HG03064 (cell line): ENCODE data around the gene STARD5.
A peak's percentile ranks its signal among the peaks of the same experiment; 100 is the strongest.

ENCODE experiments used
- ATAC-seq: cut with Tn5 transposase; IDR thresholded peaks from one replicate; pipeline ENCODE4 v1.9.1; 2021; ENCODE audit warnings: low read depth; ENCODE audit not compliant: unreplicated experiment

STARD5 gene

GRCh38 chr15:81314378-81314777 lies 9.6 kb downstream of the STARD5 start:
- ATAC-seq, result no peak

- no peak for ATAC-seq
Observed at GRCh38 chr15:81313686-81314085, 10.3 kb downstream of the STARD5 start.

DNA sequence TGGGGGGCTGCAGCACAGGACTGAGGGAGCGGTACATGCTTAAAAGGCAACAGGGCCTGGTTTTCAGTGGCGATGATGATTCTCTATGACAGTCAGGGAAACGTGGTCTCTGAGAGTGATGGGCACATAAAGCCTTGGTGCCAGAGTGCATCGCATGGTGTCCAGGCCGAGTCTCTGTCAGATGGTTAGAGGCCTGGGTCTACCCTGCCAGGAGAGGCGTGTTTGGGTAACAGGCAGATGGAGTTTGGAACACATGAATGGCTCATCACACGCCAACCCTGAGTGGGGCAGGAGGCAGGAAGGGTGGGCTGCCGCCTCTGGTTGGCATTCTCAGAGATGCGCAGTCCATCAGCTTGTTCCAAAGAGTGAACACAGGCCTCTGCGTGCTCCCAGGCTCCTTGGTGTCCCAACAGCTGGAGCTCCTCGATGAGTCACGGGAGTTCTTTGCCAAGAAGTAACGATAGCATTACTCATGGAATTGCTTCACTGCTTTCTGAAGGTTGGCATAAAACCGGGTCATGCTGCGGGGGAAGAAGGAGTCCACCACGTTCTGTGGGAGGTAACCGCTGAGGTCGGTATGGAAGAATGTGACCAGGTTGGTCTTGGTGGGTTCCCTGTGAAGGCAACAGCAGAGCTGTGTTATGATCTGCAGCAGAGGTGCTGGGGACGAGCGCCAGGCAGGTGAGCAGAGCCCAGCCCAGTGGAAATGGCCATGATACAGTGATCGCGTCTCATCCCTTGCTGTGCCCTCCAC lies 11.0 kb downstream of the STARD5 start:
- ATAC-seq, result no peak

- peak; percentile 46 for ATAC-seq
Observed at GRCh38 chr15:81311752-81312464, 12.0 kb downstream of the STARD5 start.

DNA sequence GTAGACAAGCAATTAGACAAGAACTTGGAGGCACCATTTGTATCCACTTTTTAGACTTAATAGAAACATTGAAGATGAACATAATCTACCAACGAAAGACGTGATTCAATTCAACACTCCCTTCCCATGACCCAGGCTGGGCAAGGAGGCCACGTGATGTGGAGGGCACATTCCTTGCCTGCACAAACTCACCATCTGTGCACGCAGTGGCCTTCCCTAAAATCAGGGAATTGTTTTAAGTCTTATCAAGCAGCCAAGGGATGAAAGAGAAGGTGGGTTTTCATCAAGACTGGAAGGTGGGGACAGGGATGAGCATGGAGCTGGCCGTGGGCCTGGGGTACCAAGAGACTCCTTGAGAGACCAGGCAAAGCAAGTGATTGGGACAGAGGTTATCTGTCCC lies 13.5 kb downstream of the STARD5 start:
- ATAC-seq, result no peak

DNA sequence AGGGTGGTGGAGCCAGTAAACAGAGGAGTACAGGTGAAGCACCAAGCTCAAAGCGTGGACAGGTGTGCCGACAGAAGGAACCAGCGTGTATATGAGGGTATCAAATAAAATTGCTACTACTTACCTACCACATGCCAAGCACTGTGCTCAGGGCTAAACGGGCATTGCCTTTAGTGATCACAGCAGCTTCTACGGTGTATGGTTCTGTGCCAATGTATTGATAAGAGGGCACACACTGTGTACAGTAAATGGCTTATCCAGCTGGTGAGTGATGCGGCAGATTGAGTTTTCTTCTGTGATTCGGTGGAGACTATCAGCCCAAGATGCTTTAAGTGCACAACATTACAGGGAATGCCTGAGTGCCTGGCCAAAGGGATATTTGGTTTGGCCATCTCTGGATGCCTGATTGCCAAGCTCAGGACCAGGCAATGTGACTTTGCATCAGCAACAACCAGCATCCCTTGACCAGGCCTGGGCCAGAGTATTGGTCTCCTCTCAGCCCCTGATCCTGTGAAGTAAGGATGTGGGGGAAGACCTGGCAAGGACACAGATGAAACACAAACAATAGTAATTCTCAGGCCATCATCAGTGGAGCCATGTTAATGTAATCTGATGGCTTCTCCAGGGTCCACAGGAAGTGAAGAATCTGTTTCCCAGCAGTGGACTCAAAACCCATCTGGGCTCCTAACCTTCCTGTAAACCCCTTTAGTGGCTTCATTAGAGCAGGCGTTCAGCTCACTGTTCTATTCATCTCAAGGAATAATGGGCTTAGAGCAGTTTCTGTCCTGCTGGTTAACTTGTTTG lies 14.1 kb downstream of the STARD5 start:
- no peak for ATAC-seq

DNA sequence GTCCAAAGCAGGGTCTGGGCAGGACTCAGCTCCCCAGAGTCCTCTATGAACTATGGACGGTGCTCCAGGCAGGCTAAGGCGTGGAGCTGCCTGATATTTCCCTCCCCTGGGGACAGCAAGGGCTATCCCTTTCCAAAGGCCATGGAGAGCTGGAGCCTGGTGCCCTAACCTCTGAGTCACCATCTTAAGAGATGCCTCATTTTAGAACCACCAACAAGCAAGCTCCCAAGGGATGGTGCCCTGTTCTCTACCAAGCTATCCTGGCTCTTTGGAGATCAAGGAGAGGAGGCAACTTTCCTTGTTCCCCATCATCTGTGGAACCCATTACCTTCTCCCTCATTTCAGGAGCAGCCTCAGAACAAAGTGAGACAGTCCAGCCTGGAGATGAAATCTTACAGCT lies 15.7 kb downstream of the STARD5 start:
- ATAC-seq, result no peak

DNA sequence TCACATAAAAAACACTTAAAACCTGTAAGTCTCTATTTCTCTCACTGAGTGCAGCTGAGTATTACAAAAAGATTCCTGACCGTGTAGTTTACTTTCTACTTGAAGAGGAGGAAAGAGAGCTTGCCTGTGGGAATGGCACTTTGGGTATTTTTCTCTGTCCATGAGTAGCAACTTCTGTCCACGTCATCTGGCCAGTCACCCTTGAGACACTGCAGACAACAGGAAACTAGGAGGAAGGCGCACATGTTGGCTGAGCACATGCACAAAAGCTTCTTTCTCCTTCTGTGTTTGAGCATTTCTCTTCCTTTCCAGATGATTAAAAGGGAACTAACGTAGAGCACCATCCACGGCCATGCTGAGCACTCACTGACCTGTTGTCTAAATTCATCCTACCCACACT lies 19.7 kb downstream of the STARD5 start:
- ATAC-seq, result no peak

DNA sequence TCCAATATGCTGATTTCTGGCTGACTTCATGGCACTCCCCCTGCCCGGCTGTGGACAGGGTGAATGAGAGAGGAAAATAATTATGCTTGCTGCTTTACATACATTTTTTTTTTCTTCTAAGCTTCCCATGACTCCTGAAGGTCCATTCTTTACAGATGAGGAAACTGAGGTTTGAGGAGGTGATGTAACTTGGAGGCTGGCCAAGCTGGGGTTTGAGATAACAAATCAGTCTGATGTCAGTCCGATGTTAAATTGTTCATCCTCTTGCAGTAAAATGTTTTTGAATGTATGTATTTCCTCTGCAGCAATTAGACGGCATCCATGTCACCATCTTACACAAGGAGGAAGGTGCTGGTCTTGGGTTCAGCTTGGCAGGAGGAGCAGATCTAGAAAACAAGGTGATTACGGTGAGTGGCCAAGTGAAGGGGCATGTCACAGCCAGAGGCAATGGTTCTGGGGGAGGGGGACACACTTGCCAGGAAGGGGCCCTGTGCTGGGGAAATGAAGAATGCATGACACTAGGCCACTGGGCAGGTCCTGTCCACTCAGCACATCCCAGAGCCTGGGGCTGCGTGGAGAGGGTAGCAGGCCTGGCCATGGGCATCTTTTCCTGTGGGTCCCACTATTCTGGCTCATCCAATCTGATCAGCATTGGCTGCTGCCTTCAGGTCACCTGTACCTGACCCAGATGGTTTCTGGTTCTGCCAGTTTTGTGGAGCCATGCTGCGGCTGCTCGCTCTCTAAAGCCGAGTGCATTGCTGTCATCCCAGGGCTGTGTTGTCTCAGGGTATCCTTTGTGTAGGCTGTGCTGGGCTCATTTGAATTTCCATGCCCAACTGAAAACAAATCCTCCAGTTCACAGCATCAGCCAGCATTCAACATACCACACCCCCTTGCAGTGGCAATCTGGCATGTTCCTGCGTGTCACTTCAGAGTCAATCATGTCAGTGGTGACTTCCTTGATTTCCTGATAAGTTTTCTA lies 20.4 kb downstream of the STARD5 start:
- no peak for ATAC-seq

DNA sequence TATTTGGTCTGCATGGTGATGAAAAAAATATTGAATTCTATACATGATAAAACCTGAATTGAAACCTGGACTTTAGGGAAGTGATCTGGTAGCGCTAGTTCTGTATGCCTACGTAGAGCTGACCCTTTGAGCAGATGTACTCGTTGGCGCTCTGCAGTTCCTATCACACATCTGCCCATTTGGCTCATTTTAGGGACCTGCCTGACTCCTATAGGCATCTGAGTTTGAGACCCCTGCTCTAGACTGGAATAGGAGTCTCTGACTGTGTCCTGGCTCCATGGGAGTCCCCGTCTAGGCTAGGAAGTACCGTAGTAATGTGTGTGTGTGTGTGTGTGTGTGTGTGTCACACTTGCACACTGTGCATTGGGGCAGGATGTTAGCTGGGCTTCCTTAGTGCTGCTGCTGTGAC lies 21.2 kb downstream of the STARD5 start:
- ATAC-seq, result no peak

DNA sequence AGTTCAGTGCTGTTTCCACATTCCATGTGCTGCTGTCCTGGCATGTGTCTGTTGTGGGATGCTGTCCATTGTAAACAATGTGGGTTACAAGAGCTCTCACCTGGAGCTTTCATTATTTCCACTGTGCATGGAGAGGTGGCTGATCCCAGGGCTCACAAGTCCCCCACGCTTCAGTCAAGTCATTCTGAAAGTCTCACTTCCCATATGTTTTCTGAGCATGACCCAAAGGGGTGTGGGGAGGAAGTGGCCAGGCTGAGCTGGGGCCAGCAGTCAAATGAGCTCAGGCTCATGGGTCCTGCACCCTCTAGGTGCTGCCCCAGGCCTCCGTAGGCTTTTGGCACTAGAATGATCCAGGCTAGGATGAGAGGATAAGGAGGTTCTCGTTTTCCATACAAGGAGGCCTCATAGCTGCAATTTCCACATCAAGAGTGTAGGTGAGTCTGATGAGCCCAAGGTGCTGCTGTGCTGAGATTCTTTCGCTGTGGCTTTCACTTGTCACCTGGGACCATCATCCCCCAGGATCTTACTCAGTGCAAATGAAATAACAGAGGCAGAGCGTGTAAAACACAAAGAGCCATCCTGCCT lies 22.0 kb downstream of the STARD5 start:
- ATAC-seq, result peak; percentile 75

DNA sequence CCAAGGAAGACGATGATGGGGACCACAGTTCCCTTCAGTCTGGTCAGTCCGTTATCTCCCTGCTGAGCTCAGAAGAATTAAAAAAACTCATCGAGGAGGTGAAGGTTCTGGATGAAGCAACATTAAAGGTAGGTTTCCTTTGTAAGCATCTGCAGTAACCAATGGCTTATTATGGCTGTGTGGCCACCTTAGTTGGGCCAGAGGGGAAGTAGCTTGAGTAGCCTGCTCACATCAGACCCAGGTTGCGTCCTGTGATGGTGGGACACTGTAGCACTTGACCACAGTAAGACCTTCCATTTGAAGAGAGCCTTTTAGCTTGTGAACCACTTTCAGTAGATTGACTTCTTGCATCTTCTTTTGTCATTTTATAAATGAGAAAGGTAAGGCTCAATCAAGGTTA lies 22.6 kb downstream of the STARD5 start:
- ATAC-seq, result no peak

DNA sequence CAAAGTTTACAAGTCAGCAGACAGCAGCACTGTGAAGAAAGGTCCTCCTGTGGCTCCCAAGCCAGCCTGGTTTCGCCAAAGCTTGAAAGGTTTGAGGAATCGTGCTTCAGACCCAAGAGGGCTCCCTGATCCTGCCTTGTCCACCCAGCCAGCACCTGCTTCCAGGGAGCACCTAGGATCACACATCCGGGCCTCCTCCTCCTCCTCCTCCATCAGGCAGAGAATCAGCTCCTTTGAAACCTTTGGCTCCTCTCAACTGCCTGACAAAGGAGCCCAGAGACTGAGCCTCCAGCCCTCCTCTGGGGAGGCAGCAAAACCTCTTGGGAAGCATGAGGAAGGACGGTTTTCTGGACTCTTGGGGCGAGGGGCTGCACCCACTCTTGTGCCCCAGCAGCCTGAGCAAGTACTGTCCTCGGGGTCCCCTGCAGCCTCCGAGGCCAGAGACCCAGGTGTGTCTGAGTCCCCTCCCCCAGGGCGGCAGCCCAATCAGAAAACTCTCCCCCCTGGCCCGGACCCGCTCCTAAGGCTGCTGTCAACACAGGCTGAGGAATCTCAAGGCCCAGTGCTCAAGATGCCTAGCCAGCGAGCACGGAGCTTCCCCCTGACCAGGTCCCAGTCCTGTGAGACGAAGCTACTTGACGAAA lies 24.2 kb downstream of the STARD5 start:
- no peak for ATAC-seq

- ATAC-seq, result no peak
Observed at GRCh38 chr15:81299156-81299555, 24.8 kb downstream of the STARD5 start.

- no peak for ATAC-seq
Observed at GRCh38 chr15:81298611-81299010, 25.3 kb downstream of the STARD5 start.

GRCh38 chr15:81297603-81298575 lies 26.1 kb downstream of the STARD5 start:
- no peak for ATAC-seq

DNA sequence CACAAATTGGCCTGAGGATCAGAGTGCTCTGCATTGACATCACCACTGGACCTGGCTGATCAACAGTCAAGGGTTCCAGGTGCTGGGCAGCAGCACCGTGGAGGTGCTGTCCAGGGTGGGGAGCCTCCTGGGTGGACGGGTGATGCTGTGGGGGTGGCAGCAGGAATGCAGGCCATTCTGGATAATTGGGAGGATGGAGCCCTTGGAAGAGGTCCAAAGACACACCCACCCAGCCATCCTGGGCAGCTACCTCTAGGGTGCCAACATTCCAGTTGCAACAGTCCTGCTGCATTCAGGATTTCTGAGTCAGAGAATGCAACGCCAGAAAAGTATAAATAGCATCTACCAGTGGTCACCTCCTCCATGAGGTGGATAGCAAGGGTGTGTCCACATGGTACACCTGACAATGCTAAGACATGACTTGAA lies 26.8 kb downstream of the STARD5 start:
- no peak for ATAC-seq

- ATAC-seq, result peak; percentile 36
Observed at GRCh38 chr15:81296673-81297072, 27.3 kb downstream of the STARD5 start.
